Mesenchymal stem cell (in vitro differentiated cells and primary cell): Measurements from ENCODE around the gene POU6F2.

ENCODE experiments used
- DNase-seq: peaks from one replicate; pipeline ENCODE4 v3.0.0-alpha.2; 2013
- H2AFZ ChIP-seq: one replicate; pipeline ENCODE4 v1.6.1; 2013; ENCODE audit warnings: low read depth, mild to moderate bottlenecking, control low read depth, inconsistent platforms, low read length, moderate library complexity
- H2AK5ac ChIP-seq: 2 replicates; pipeline ENCODE4 v1.6.1; 2013; ENCODE audit warnings: low read length, moderate library complexity, mild to moderate bottlenecking, inconsistent platforms; ENCODE audit not compliant: severe bottlenecking
- H2BK120ac ChIP-seq: one replicate; pipeline ENCODE4 v1.6.1; 2013; ENCODE audit warnings: low read depth, mild to moderate bottlenecking, inconsistent platforms, low read length, moderate library complexity
- H2BK12ac ChIP-seq, 2 experiments: one replicate each; pipeline ENCODE4 v1.6.1; 2013; ENCODE audit warnings: inconsistent platforms in 2 of 2, low read length in 2 of 2, mild to moderate bottlenecking in 2 of 2, moderate library complexity in 2 of 2, control low read depth in 1 of 2
- H2BK15ac ChIP-seq: one replicate; pipeline ENCODE4 v1.6.1; 2013; ENCODE audit warnings: mild to moderate bottlenecking, low read depth, inconsistent platforms; ENCODE audit not compliant: poor library complexity, severe bottlenecking
- H2BK5ac ChIP-seq: 2 replicates; pipeline ENCODE4 v1.6.1; 2013; ENCODE audit warnings: low read depth, mild to moderate bottlenecking, low read length, control low read depth, inconsistent platforms; ENCODE audit not compliant: poor library complexity, severe bottlenecking
- H3K14ac ChIP-seq, 2 experiments: one replicate each; pipeline ENCODE4 v1.6.1; 2013; ENCODE audit warnings: inconsistent platforms in 2 of 2, low read length in 2 of 2, control low read depth in 1 of 2, mild to moderate bottlenecking in 1 of 2, moderate library complexity in 1 of 2
- H3K18ac ChIP-seq, 2 experiments: one replicate each; pipeline ENCODE4 v1.6.1; 2013; ENCODE audit warnings: inconsistent platforms in 2 of 2, low read length in 2 of 2, control low read depth in 1 of 2, low read depth in 1 of 2, mild to moderate bottlenecking in 1 of 2
- H3K23ac ChIP-seq, 2 experiments: one replicate each; pipeline ENCODE4 v1.6.1; 2013; ENCODE audit warnings: inconsistent platforms in 2 of 2, low read length in 2 of 2, mild to moderate bottlenecking in 2 of 2, moderate library complexity in 2 of 2, control low read depth in 1 of 2
- H3K27ac ChIP-seq: 2 replicates; pipeline ENCODE4 v1.5.1; 2013; ENCODE audit warnings: mild to moderate bottlenecking, moderate library complexity, low read length, control low read depth, inconsistent platforms; ENCODE audit not compliant: poor library complexity, severe bottlenecking
- H3K27me3 ChIP-seq, 2 experiments: 2 replicates each; pipeline versions ENCODE4 v1.6.1 to v1.7.0; 2013; ENCODE audit warnings: low read length in 2 of 2, mild to moderate bottlenecking in 2 of 2, moderate library complexity in 2 of 2, control low read depth in 1 of 2, inconsistent platforms in 1 of 2; ENCODE audit not compliant: control insufficient read depth in 1 of 2, insufficient read depth in 1 of 2
- H3K36me3 ChIP-seq, 2 experiments: 2 replicates each; pipeline versions ENCODE4 v1.6.1 to v1.7.0; 2013; ENCODE audit warnings: low read length in 2 of 2, control low read depth in 1 of 2, inconsistent platforms in 1 of 2, low read depth in 1 of 2, mild to moderate bottlenecking in 1 of 2; ENCODE audit not compliant: insufficient read depth in 2 of 2, control insufficient read depth in 1 of 2
- H3K4ac ChIP-seq, 2 experiments: one replicate each; pipeline ENCODE4 v1.6.1; 2013; ENCODE audit warnings: inconsistent platforms in 2 of 2, low read length in 2 of 2, mild to moderate bottlenecking in 2 of 2, moderate library complexity in 2 of 2, control low read depth in 1 of 2, low read depth in 1 of 2
- H3K4me1 ChIP-seq: 2 replicates; pipeline ENCODE4 v1.6.1; 2013; ENCODE audit warnings: low read depth, low read length, control low read depth; ENCODE audit not compliant: control insufficient read depth, insufficient read depth
- H3K4me2 ChIP-seq: 2 replicates; pipeline ENCODE4 v1.6.1; 2013; ENCODE audit warnings: low read length, mild to moderate bottlenecking, inconsistent platforms; ENCODE audit not compliant: poor library complexity, severe bottlenecking
- H3K4me3 ChIP-seq, 2 experiments: 2 replicates each; pipeline versions ENCODE4 v1.5.1 to v1.7.0; 2013; ENCODE audit warnings: low read length in 2 of 2, mild to moderate bottlenecking in 2 of 2, control low read depth in 1 of 2, low read depth in 1 of 2; ENCODE audit not compliant: insufficient read depth in 1 of 2
- H3K79me1 ChIP-seq: replicated peaks from 2 replicates; pipeline ENCODE4 v1.6.1; 2013; ENCODE audit warnings: mild to moderate bottlenecking, control low read depth, low read length, inconsistent platforms; ENCODE audit not compliant: poor library complexity, severe bottlenecking
- H3K9ac ChIP-seq: 2 replicates; pipeline ENCODE4 v1.7.0; 2013; ENCODE audit warnings: mild to moderate bottlenecking, low read length, moderate library complexity
- H3K9me3 ChIP-seq: 2 replicates; pipeline ENCODE4 v1.7.0; 2013; ENCODE audit warnings: mild to moderate bottlenecking, low read length; ENCODE audit not compliant: control insufficient read depth
- H4K8ac ChIP-seq: one replicate; pipeline ENCODE4 v1.6.1; 2013; ENCODE audit warnings: inconsistent platforms, mild to moderate bottlenecking, low read length, moderate library complexity
- H4K91ac ChIP-seq: one replicate; pipeline ENCODE4 v1.6.1; 2013; ENCODE audit warnings: mild to moderate bottlenecking, low read length, inconsistent platforms
- WGBS: methylation state at CpG from one replicate; pipeline ENCODE4 v1.1.7; 2013; ENCODE audit warnings: mixed read lengths; 5-methylcytosine and 5-hydroxymethylcytosine counted together

POU6F2 gene

GRCh38 chr7:39240864-39241263, 263.2 kb downstream of the POU6F2 start:
- no peak overlapping the region for H2BK120ac ChIP-seq
- H3K9ac ChIP-seq = no peak overlapping the region
- DNase-seq = no peak
- H2AK5ac ChIP-seq = no peak overlapping the region
- 82% methylated on average over 3 of the region's 3 CpGs for WGBS
- H3K9me3 ChIP-seq = peaks cover 8% of the 10 kb centered on the region
- no peak overlapping the region for H3K4me2 ChIP-seq
- H3K23ac ChIP-seq = no peak overlapping the region
- no peak overlapping the region for H2BK12ac ChIP-seq
- H3K4me3 ChIP-seq = no peak overlapping the region
- no peak overlapping the region for H4K8ac ChIP-seq
- no peaks in the 10 kb centered on the region for H3K36me3 ChIP-seq
- H2BK5ac ChIP-seq = no peak overlapping the region
- H4K91ac ChIP-seq = no peak overlapping the region
- no peak overlapping the region for H3K27ac ChIP-seq
- no peak overlapping the region for H2AFZ ChIP-seq
- H3K4me1 ChIP-seq = no peaks in the 10 kb centered on the region
- no peaks in the 10 kb centered on the region for H3K79me1 ChIP-seq
- H3K18ac ChIP-seq = no peak overlapping the region
- H3K27me3 ChIP-seq = peaks cover 0 to 2% of the 10 kb centered on the region in 2 experiments
- no peak overlapping the region for H2BK15ac ChIP-seq
- no peak overlapping the region for H3K4ac ChIP-seq
- no peak overlapping the region for H3K14ac ChIP-seq

- Histone ChIP-seq H2BK5ac (no peak overlapping the region), H3K9ac (no peak overlapping the region), H4K91ac (no peak overlapping the region), H3K79me1 (no peaks in the 10 kb centered on the region), H3K36me3 (no peaks in the 10 kb centered on the region), H2BK15ac (no peak overlapping the region), H3K14ac (no peak overlapping the region), H2AFZ (no peak overlapping the region), H3K23ac (no peak overlapping the region), H4K8ac (no peak overlapping the region), H3K4me3 (no peak overlapping the region), H3K9me3 (no peaks in the 10 kb centered on the region), H2BK12ac (no peak overlapping the region), H2AK5ac (no peak overlapping the region), H3K18ac (no peak overlapping the region), H3K27me3 (peaks cover 0 to 3% of the 10 kb centered on the region in 2 experiments), H3K4me2 (no peak overlapping the region), H3K27ac (no peak overlapping the region), H3K4ac (no peak overlapping the region), H2BK120ac (no peak overlapping the region), H3K4me1 (peaks cover 6% of the 10 kb centered on the region)
- DNase-seq = no peak
- 64% methylated on average over 1 of the region's 3 CpGs for WGBS
These were observed 269.9 kb downstream of the POU6F2 start for GRCh38 chr7:39247576-39247975.

GRCh38 chr7:39248041-39248691, 270.5 kb downstream of the POU6F2 start:
- Histone ChIP-seq H3K36me3 (no peaks in the 10 kb centered on the region), H4K8ac (no peak overlapping the region), H3K9ac (no peak overlapping the region), H3K79me1 (no peaks in the 10 kb centered on the region), H3K27me3 (peaks cover 0 to 9% of the 10 kb centered on the region in 2 experiments), H3K9me3 (no peaks in the 10 kb centered on the region), H2AFZ (no peak overlapping the region), H3K18ac (no peak overlapping the region), H2BK15ac (no peak overlapping the region), H3K4me3 (no peak overlapping the region), H4K91ac (no peak overlapping the region), H3K4ac (no peak overlapping the region), H2BK12ac (no peak overlapping the region), H3K27ac (no peak overlapping the region), H2BK5ac (no peak overlapping the region), H3K23ac (no peak overlapping the region), H3K4me1 (peaks cover 6% of the 10 kb centered on the region), H3K14ac (no peak overlapping the region), H2BK120ac (no peak overlapping the region), H2AK5ac (no peak overlapping the region), H3K4me2 (no peak overlapping the region)
- DNase-seq = peak; percentile 1
- 57% methylated on average over 2 of the region's 4 CpGs for WGBS

GRCh38 chr7:39248692-39249090, 271.0 kb downstream of the POU6F2 start:
- Histone ChIP-seq H4K91ac (no peak overlapping the region), H3K4me3 (no peak overlapping the region), H3K14ac (no peak overlapping the region), H3K27me3 (peaks cover 0 to 12% of the 10 kb centered on the region in 2 experiments), H2AFZ (no peak overlapping the region), H2AK5ac (peak overlapping the region; percentile 13), H3K9me3 (no peaks in the 10 kb centered on the region), H3K9ac (no peak overlapping the region), H3K4me1 (peaks cover 9% of the 10 kb centered on the region), H3K79me1 (no peaks in the 10 kb centered on the region), H2BK120ac (no peak overlapping the region), H3K4ac (no peak overlapping the region), H3K4me2 (no peak overlapping the region), H3K18ac (no peak overlapping the region), H2BK15ac (no peak overlapping the region), H2BK5ac (no peak overlapping the region), H4K8ac (no peak overlapping the region), H3K36me3 (no peaks in the 10 kb centered on the region), H2BK12ac (no peak overlapping the region), H3K27ac (no peak overlapping the region), H3K23ac (no peak overlapping the region)
- DNase-seq = no peak
- WGBS = 82% methylated on average over 3 of the region's 3 CpGs
